Measurements from ENCODE around the gene INPP5E. TPM values are rescaled to one million over a fixed set of nuclear protein-coding genes. Genes with fewer than 3 reads are reported as not detected.

INPP5E gene
- total and polyA plus RNA-seq, 10 of the 15 experiments (the other 5 are each of a cell fraction or from before 2014, with no cell fraction given): 0.24 to 16.0 (median 5.3) TPM

GRCh38 chr9:136393531-136393930, 46.1 kb downstream of the INPP5E start (continued):
- TF ChIP-seq RAD21 (IDR thresholded peaks at IDR 0.05; ENCODE audit: insufficient read depth, low read depth, low read length) (no peak), YY1 (IDR thresholded peaks at IDR 0.05; ENCODE audit: low read depth, low read length) (no peak)

DNA sequence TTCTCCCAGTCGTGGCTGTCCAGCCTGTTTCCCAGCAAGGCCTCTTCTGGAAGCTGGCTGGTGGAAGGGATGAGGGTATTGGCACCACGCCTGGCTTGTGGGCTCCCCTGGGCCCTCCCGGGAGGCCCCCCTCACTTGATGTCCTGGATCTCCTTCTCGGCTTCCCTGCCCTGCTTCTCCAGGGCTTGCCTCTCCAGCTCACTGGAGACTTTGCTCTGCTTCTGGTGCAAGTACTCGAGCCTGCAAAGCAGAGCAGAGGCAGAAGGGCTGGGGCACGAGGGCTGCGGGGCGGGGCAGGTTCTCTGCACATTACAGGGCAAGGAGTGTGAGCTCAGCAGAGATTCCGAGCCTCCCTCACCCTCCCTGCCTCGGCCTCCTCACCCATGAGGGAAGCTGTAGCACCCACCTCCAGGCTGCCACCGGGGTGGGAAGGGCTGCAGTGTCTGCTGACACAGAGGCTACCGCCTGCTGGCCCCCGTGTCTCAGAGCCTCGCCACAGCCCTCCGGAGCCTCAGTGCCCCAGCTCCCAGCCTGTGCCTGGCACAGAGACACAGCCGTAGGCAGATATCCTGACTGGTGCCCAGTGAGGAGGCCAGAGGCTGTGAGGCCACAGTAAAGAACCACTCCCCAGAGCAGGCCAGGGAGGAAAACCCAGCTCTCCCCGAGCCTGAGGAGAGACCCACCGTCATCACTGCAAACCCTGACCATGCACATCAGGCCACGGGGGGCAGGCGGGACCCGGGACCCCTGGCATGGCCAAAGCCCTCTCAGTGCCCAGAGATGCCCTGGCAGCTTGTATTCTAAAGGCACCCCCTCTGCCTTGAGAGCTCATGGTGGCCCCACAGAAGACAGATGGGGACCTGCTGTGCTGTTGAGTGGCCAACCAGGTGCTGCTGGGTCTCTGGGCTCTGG, 46.9 kb downstream of the INPP5E start:
- POLR2A ChIA-PET: no interaction called here
- H2AFZ ChIP-seq (ENCODE audit: control insufficient read depth, low read depth, low read length): no peak overlapping the region
- SMC1A ChIA-PET (ENCODE audit: uncharacterized antibody, unreplicated experiment): no interaction called here
- no peaks in the 10 kb centered on the region for H3K9me3 ChIP-seq (replicated peaks; ENCODE audit: control insufficient read depth, insufficient read depth, low read length)
- no peaks in the 10 kb centered on the region for H3K27me3 ChIP-seq (replicated peaks in 1 of 2; ENCODE audit: control insufficient read depth in 2 of 2, insufficient read depth in 2 of 2, low read length in 1 of 2)
- peaks cover 30 to 41% of the 10 kb centered on the region in 2 experiments for H3K36me3 ChIP-seq (ENCODE audit: control insufficient read depth in 2 of 2, insufficient read depth in 2 of 2, low read length in 1 of 2)
- DNase-seq (ENCODE audit: low read depth, low spot score) (no peak), FAIRE-seq (no peak), ATAC-seq (no peak; the same call in 2 of the 3 replicates)
- in situ Hi-C loops (cut with MboI): no loop called here
- no peak overlapping the region for H3K4me2 ChIP-seq (ENCODE audit: control insufficient read depth, insufficient read depth)
- no TSS peak for BruUV-seq (replicated peaks)
- no peak overlapping the region for H3K27ac ChIP-seq (ENCODE audit: control insufficient read depth, insufficient read depth)
- RAD21 ChIA-PET (ENCODE audit: unreplicated experiment): no interaction called here
- TF ChIP-seq HDAC6 (IDR thresholded peaks at IDR 0.05; ENCODE audit: unreplicated experiment): no peak
- peak; percentile 51; the same call in 1 of the 2 replicates for TF ChIP-seq POLR2A (IDR thresholded peaks at IDR 0.05; ENCODE audit: low read depth, low read length)
- intact Hi-C loops (cut with micrococcal nuclease; ENCODE audit: unreplicated experiment): no loop called here
- no peak overlapping the region for H3K9ac ChIP-seq (ENCODE audit: control insufficient read depth, insufficient read depth, low read length)
- H3K4me3 ChIP-seq: no peak overlapping the region
- H3K79me2 ChIP-seq (ENCODE audit: control insufficient read depth, insufficient read depth, low read length): peaks cover 2% of the 10 kb centered on the region; the same call in 1 of the 2 replicates
- H3K4me1 ChIP-seq (ENCODE audit: control insufficient read depth, insufficient read depth, low read length): no peaks in the 10 kb centered on the region
- CTCF ChIA-PET: no interaction called here
- WGBS (ENCODE audit: insufficient coverage, insufficient replicate concordance, low lambda C conversion rate, missing lambda C conversion rate): 93% methylated on average over 21 of the region's 21 CpGs
- H4K20me1 ChIP-seq (ENCODE audit: control insufficient read depth, insufficient read depth): no peaks in the 10 kb centered on the region

Data from GM12878 (cell line).